HL-60/S4 (cell line): ENCODE results near the gene SUMO4.

Experiments used
- in situ Hi-C: fragments of 300-500 bp; cut with MboI; formaldehyde crosslinking; loops from 2 replicates; pipeline ENCODE4 v1.14.3; 2022; ENCODE audit warnings: low sequenced_read_pairs

SUMO4 gene

GRCh38 chr6:149449831-149450678 lies 50.0 kb downstream of the SUMO4 start:
- in situ Hi-C loops, result no loop called here
